Upper lobe of right lung (tissue), 1 donor: Measurements from ENCODE around the gene HORMAD1. TPM values are rescaled to one million over a fixed set of nuclear protein-coding genes. Genes with fewer than 3 reads are reported as not detected.

ENCODE experiments used
- ATAC-seq: fragments of 200-7000 bp; cut with Tn5 transposase; one replicate; pipeline ENCODE4 v1.9.1; 2020; ENCODE audit warnings: mild to moderate bottlenecking, moderate library complexity
- DNase-seq: peaks from one replicate; pipeline ENCODE4 v3.0.0-alpha.2; 2020
- H3K27ac ChIP-seq: fragments of 200-600 bp; one replicate; pipeline ENCODE4 v1.8.0; 2022
- H3K27me3 ChIP-seq: fragments of 200-600 bp; one replicate; pipeline ENCODE4 v1.8.0; 2022; ENCODE audit warnings: mild to moderate bottlenecking
- H3K36me3 ChIP-seq: fragments of 200-600 bp; one replicate; pipeline ENCODE4 v1.8.0; 2022
- H3K4me1 ChIP-seq: fragments of 200-600 bp; one replicate; pipeline ENCODE4 v1.8.0; 2022
- H3K4me3 ChIP-seq: fragments of 200-600 bp; one replicate; pipeline ENCODE4 v1.8.0; 2022; ENCODE audit warnings: mild to moderate bottlenecking
- H3K9me3 ChIP-seq: fragments of 200-600 bp; one replicate; pipeline ENCODE4 v1.8.0; 2022
- intact Hi-C: fragments of 100-400 bp; cut with DNase I; formaldehyde crosslinking; loops from one replicate; pipeline ENCODE4 v1.11.0; 2022
- total RNA-seq: library from RNA; stranded (reverse); fragmentation: NEBNext Ultra II Directional; extraction: Animal tissue kit (Norgen Biotek cat#: 25700); gene quantifications from one replicate; pipeline ENCODE4 v1.2.1, GENCODE V29; 2021
- TF ChIP-seq, protein P1 (sequence below): fragments of 200-600 bp; IDR thresholded peaks from one replicate; pipeline ENCODE4 v1.8.0; 2022; ENCODE audit warnings: antibody characterized with exemption
- donor health status: DM: no; HTN: yes; CAD: no; lungs with severe emphysema.

Gene HORMAD1
- total RNA-seq, 1 donor from 2014 or later, result 1.2 TPM

GRCh38 chr1:150678988-150679387 is 41.7 kb downstream of the HORMAD1 start:
- no peaks in the 10 kb centered on the region for H3K4me1 ChIP-seq
- H3K4me3 ChIP-seq, result no peak overlapping the region
- ATAC-seq (no peak), DNase-seq (no peak)
- H3K27me3 ChIP-seq, result no peaks in the 10 kb centered on the region
- no peaks in the 10 kb centered on the region for H3K9me3 ChIP-seq
- no peak overlapping the region for H3K27ac ChIP-seq
- intact Hi-C loops, result no loop called here
- peaks cover 18% of the 10 kb centered on the region for H3K36me3 ChIP-seq
- TF ChIP-seq, protein P1, sequence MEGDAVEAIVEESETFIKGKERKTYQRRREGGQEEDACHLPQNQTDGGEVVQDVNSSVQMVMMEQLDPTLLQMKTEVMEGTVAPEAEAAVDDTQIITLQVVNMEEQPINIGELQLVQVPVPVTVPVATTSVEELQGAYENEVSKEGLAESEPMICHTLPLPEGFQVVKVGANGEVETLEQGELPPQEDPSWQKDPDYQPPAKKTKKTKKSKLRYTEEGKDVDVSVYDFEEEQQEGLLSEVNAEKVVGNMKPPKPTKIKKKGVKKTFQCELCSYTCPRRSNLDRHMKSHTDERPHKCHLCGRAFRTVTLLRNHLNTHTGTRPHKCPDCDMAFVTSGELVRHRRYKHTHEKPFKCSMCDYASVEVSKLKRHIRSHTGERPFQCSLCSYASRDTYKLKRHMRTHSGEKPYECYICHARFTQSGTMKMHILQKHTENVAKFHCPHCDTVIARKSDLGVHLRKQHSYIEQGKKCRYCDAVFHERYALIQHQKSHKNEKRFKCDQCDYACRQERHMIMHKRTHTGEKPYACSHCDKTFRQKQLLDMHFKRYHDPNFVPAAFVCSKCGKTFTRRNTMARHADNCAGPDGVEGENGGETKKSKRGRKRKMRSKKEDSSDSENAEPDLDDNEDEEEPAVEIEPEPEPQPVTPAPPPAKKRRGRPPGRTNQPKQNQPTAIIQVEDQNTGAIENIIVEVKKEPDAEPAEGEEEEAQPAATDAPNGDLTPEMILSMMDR, result no peak

- intact Hi-C loops, result no loop called here
- DNase-seq, result no peak
- Histone ChIP-seq H3K9me3 (no peaks in the 10 kb centered on the region), H3K27ac (no peak overlapping the region), H3K4me3 (no peak overlapping the region), H3K36me3 (peaks cover 4% of the 10 kb centered on the region), H3K27me3 (no peaks in the 10 kb centered on the region), H3K4me1 (no peaks in the 10 kb centered on the region)
- TF ChIP-seq, protein P1, result no peak
- ATAC-seq, result no peak
Observed at GRCh38 chr1:150674881-150675280, 45.8 kb downstream of the HORMAD1 start.

GRCh38 chr1:150663321-150663720 is 57.4 kb downstream of the HORMAD1 start:
- intact Hi-C loops, result no loop called here
- Histone ChIP-seq H3K9me3 (no peaks in the 10 kb centered on the region), H3K4me1 (no peaks in the 10 kb centered on the region), H3K27me3 (no peaks in the 10 kb centered on the region), H3K4me3 (no peak overlapping the region), H3K27ac (no peak overlapping the region), H3K36me3 (peaks cover 55% of the 10 kb centered on the region)
- TF ChIP-seq, protein P1, result no peak
- DNase-seq (no peak), ATAC-seq (no peak)

GRCh38 chr1:150662811-150663210 is 57.9 kb downstream of the HORMAD1 start:
- Histone ChIP-seq H3K27me3 (no peaks in the 10 kb centered on the region), H3K9me3 (no peaks in the 10 kb centered on the region), H3K36me3 (peaks cover 60% of the 10 kb centered on the region), H3K4me3 (no peak overlapping the region), H3K27ac (no peak overlapping the region), H3K4me1 (no peaks in the 10 kb centered on the region)
- DNase-seq, result no peak
- TF ChIP-seq, protein P1, result no peak
- intact Hi-C loops, result no loop called here
- no peak for ATAC-seq

DNA sequence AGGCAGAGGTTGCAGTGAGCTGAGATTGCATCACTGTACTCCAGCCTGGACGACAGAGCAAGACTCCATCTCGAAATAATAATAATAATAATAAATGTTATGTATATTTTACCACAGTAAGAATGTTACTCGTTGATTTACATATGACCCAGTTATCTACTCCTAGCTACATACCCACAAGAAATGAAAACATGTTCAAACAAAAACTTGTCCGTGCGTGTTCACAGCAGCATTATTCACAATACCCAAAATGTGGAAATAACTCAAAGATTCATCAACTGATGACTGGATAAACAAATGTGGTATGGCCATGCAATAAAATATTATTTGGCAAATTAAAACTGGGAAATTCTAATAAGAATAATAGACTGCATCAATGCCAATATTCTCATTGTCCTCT is 59.5 kb downstream of the HORMAD1 start:
- intact Hi-C loops, result no loop called here

More for the DNA sequence above, 59.5 kb downstream of the HORMAD1 start:
- Histone ChIP-seq H3K36me3 (peaks cover 71% of the 10 kb centered on the region), H3K4me3 (no peak overlapping the region), H3K27me3 (no peaks in the 10 kb centered on the region), H3K4me1 (no peaks in the 10 kb centered on the region), H3K9me3 (no peaks in the 10 kb centered on the region), H3K27ac (no peak overlapping the region)
- no peak for ATAC-seq
- no peak for DNase-seq
- TF ChIP-seq, protein P1, result no peak
